Ishikawa (cell line): ENCODE data around the gene CHMP1A.

ENCODE experiments used
- EP300 ChIP-seq: IDR thresholded peaks from 2 replicates; pipeline ENCODE4 v1.6.1; 2012; ENCODE audit warnings: borderline replicate concordance
- RAD21 ChIP-seq: IDR thresholded peaks from 2 replicates; pipeline ENCODE4 v1.6.1; 2012; ENCODE audit warnings: low read depth
- REST ChIP-seq: IDR thresholded peaks from 2 replicates; pipeline ENCODE4 v1.6.1; 2012; ENCODE audit warnings: low read depth, mild to moderate bottlenecking

GRCh38 chr16:89620406-89620841 is 37.1 kb downstream of the CHMP1A start:
- TF ChIP-seq REST (no peak), EP300 (no peak), RAD21 (no peak)
